Activated naive CD4-positive, alpha-beta T cell treated with anti-CD3 and anti-CD28 coated beads for 36 hours (primary cell): ENCODE results near the gene INF2. TPM values are rescaled to one million over a fixed set of nuclear protein-coding genes. Genes with fewer than 3 reads are reported as not detected.
"Not testable (repeated sequence)": the region's sequence is repeated elsewhere in the genome, so short reads cannot be mapped to it uniquely, and the experiment has no call there.

Source experiments
- CTCF ChIA-PET: fragments of 350-600 bp; sonication (Branson Sonifier 250); formaldehyde crosslinking; loops from one replicate; lab custom pipeline; 2021; ENCODE audit warnings: antibody characterized with exemption; lab: Charles Lee
- DNase-seq: peaks from one replicate; pipeline ENCODE4 v3.0.0-alpha.2; 2020
- H3K27ac Mint-ChIP-seq: one replicate; pipeline ENCODE4 v1.8.0; 2021; ENCODE audit warnings: mild to moderate bottlenecking, mixed read lengths
- H3K27me3 Mint-ChIP-seq: one replicate; pipeline ENCODE4 v1.8.0; 2021; ENCODE audit warnings: low read depth, mixed read lengths
- H3K36me3 Mint-ChIP-seq: one replicate; pipeline ENCODE4 v1.8.0; 2021; ENCODE audit warnings: low read depth, mixed read lengths
- H3K4me1 Mint-ChIP-seq: one replicate; pipeline ENCODE4 v1.8.0; 2021; ENCODE audit warnings: low read depth, mixed read lengths
- H3K4me3 Mint-ChIP-seq: one replicate; pipeline ENCODE4 v1.8.0; 2021; ENCODE audit warnings: mild to moderate bottlenecking, moderate library complexity, mixed read lengths
- H3K9me3 Mint-ChIP-seq: one replicate; pipeline ENCODE4 v1.8.0; 2021; ENCODE audit warnings: mixed read lengths
- intact Hi-C: fragments of 100-400 bp; cut with micrococcal nuclease; formaldehyde crosslinking; loops from one replicate; pipeline ENCODE4 v1.15.1; 2023
- total RNA-seq, 2 experiments: library from RNA; stranded (reverse); gene quantifications; one replicate each; pipeline ENCODE4 v1.2.3, GENCODE V29; 2021

Gene INF2
- total RNA-seq, 2 experiments from 2014 or later, result 50.7 to 50.9 TPM

GRCh38 chr14:104725772-104726548 is 36.5 kb downstream of the INF2 start:
- no peaks in the 10 kb centered on the region for H3K9me3 Mint-ChIP-seq
- no peaks in the 10 kb centered on the region for H3K36me3 Mint-ChIP-seq
- H3K27ac Mint-ChIP-seq, result no peak overlapping the region
- intact Hi-C loops, result no loop called here
- H3K27me3 Mint-ChIP-seq, result no peaks in the 10 kb centered on the region
- CTCF ChIA-PET, result interaction anchor here (1.5 kb wide), 1 partner anchor 25 kb away, joined by 5 read pairs; no protein-coding TSS in a partner anchor
- peak overlapping the region; percentile 55 for H3K4me3 Mint-ChIP-seq
- no peaks in the 10 kb centered on the region for H3K4me1 Mint-ChIP-seq
- no peak for DNase-seq

GRCh38 chr14:104726600-104727451 is 37.4 kb downstream of the INF2 start:
- CTCF ChIA-PET, result no interaction called here
- Mint-ChIP-seq H3K27me3 (no peaks in the 10 kb centered on the region), H3K4me1 (no peaks in the 10 kb centered on the region), H3K36me3 (no peaks in the 10 kb centered on the region), H3K4me3 (no peak overlapping the region), H3K27ac (no peak overlapping the region), H3K9me3 (no peaks in the 10 kb centered on the region)
- no peak for DNase-seq
- intact Hi-C loops, result no loop called here

GRCh38 chr14:104728631-104729030 is 39.2 kb downstream of the INF2 start:
- Mint-ChIP-seq H3K9me3 (no peaks in the 10 kb centered on the region), H3K4me1 (no peaks in the 10 kb centered on the region), H3K27ac (no peak overlapping the region), H3K27me3 (no peaks in the 10 kb centered on the region), H3K36me3 (no peaks in the 10 kb centered on the region), H3K4me3 (no peak overlapping the region)
- CTCF ChIA-PET, result no interaction called here
- DNase-seq, result no peak
- intact Hi-C loops, result no loop called here

GRCh38 chr14:104729176-104729834 is 39.9 kb downstream of the INF2 start:
- DNase-seq, intact Hi-C loops, H3K36me3 Mint-ChIP-seq, H3K27ac Mint-ChIP-seq, H3K9me3 Mint-ChIP-seq, H3K27me3 Mint-ChIP-seq, H3K4me3 Mint-ChIP-seq, H3K4me1 Mint-ChIP-seq, CTCF ChIA-PET: not testable (repeated sequence)

- intact Hi-C loops, result no loop called here
- H3K4me3 Mint-ChIP-seq, result no peak overlapping the region
- H3K27ac Mint-ChIP-seq, result no peak overlapping the region
- H3K36me3 Mint-ChIP-seq, result no peaks in the 10 kb centered on the region
- H3K9me3 Mint-ChIP-seq, result no peaks in the 10 kb centered on the region
- H3K4me1 Mint-ChIP-seq, result no peaks in the 10 kb centered on the region
- CTCF ChIA-PET, result no interaction called here
- no peaks in the 10 kb centered on the region for H3K27me3 Mint-ChIP-seq
- DNase-seq, result no peak
These were observed 40.4 kb downstream of the INF2 start for GRCh38 chr14:104729835-104730181.

GRCh38 chr14:104730487-104730886 is 41.1 kb downstream of the INF2 start:
- CTCF ChIA-PET, result no interaction called here
- intact Hi-C loops, result no loop called here
- Mint-ChIP-seq H3K4me3 (no peak overlapping the region), H3K27ac (no peak overlapping the region), H3K36me3 (no peaks in the 10 kb centered on the region), H3K27me3 (no peaks in the 10 kb centered on the region), H3K9me3 (no peaks in the 10 kb centered on the region), H3K4me1 (no peaks in the 10 kb centered on the region)
- DNase-seq, result no peak

GRCh38 chr14:104731320-104732294 is 42.2 kb downstream of the INF2 start:
- CTCF ChIA-PET, result interaction anchor here (1.0 kb wide), 1 partner anchor 32 kb away, joined by 3 read pairs; no protein-coding TSS in a partner anchor
- H3K4me3 Mint-ChIP-seq, result no peak overlapping the region
- no peaks in the 10 kb centered on the region for H3K27me3 Mint-ChIP-seq
- no peaks in the 10 kb centered on the region for H3K9me3 Mint-ChIP-seq
- no peak for DNase-seq
- H3K27ac Mint-ChIP-seq, result no peak overlapping the region
- no peaks in the 10 kb centered on the region for H3K36me3 Mint-ChIP-seq
- intact Hi-C loops, result no loop called here
- H3K4me1 Mint-ChIP-seq, result no peaks in the 10 kb centered on the region

GRCh38 chr14:104732355-104732804 is 43.0 kb downstream of the INF2 start:
- Mint-ChIP-seq H3K4me3 (no peak overlapping the region), H3K4me1 (no peaks in the 10 kb centered on the region), H3K9me3 (no peaks in the 10 kb centered on the region), H3K36me3 (no peaks in the 10 kb centered on the region), H3K27me3 (no peaks in the 10 kb centered on the region), H3K27ac (no peak overlapping the region)
- intact Hi-C loops, result no loop called here
- no peak for DNase-seq
- CTCF ChIA-PET, result interaction anchor here (1.0 kb wide), 1 partner anchor 32 kb away, joined by 3 read pairs; no protein-coding TSS in a partner anchor

- intact Hi-C loops, result no loop called here
- Mint-ChIP-seq H3K27me3 (no peaks in the 10 kb centered on the region), H3K4me3 (no peak overlapping the region), H3K27ac (no peak overlapping the region), H3K36me3 (no peaks in the 10 kb centered on the region), H3K4me1 (no peaks in the 10 kb centered on the region), H3K9me3 (no peaks in the 10 kb centered on the region)
- CTCF ChIA-PET, result interaction anchor here (1.0 to 1.5 kb wide), 2 partner anchors 31 to 35 kb away, joined by 3 to 4 read pairs; no protein-coding TSS in a partner anchor
- DNase-seq, result no peak
These were observed 43.7 kb downstream of the INF2 start for GRCh38 chr14:104732931-104733681.

GRCh38 chr14:104734051-104734587 is 44.7 kb downstream of the INF2 start:
- H3K27ac Mint-ChIP-seq, result no peak overlapping the region
- intact Hi-C loops, result no loop called here
- CTCF ChIA-PET, result interaction anchor here (1.5 kb wide), 1 partner anchor 34 kb away, joined by 4 read pairs; no protein-coding TSS in a partner anchor
- no peak for DNase-seq
- no peaks in the 10 kb centered on the region for H3K9me3 Mint-ChIP-seq
- H3K27me3 Mint-ChIP-seq, result no peaks in the 10 kb centered on the region
- H3K4me3 Mint-ChIP-seq, result no peak overlapping the region
- no peaks in the 10 kb centered on the region for H3K36me3 Mint-ChIP-seq
- H3K4me1 Mint-ChIP-seq, result no peaks in the 10 kb centered on the region

- no peaks in the 10 kb centered on the region for H3K4me1 Mint-ChIP-seq
- H3K36me3 Mint-ChIP-seq, result no peaks in the 10 kb centered on the region
- no peak for DNase-seq
- CTCF ChIA-PET, result interaction anchor here (1.5 kb wide), 1 partner anchor 34 kb away, joined by 4 read pairs; no protein-coding TSS in a partner anchor
- H3K4me3 Mint-ChIP-seq, result no peak overlapping the region
- H3K9me3 Mint-ChIP-seq, result no peaks in the 10 kb centered on the region
- no peak overlapping the region for H3K27ac Mint-ChIP-seq
- intact Hi-C loops, result no loop called here
- H3K27me3 Mint-ChIP-seq, result no peaks in the 10 kb centered on the region
These were observed 45.2 kb downstream of the INF2 start for GRCh38 chr14:104734601-104734990.
